GM12875 (cell line): ENCODE results near the gene TSC2.
"Not testable (repeated sequence)": the region's sequence is repeated elsewhere in the genome, so short reads cannot be mapped to it uniquely, and the experiment has no call there.

ENCODE experiments used
- H3K4me3 ChIP-seq: one replicate; pipeline ENCODE4 v1.5.1; 2011; ENCODE audit warnings: low read depth, low read length, control low read depth
- TF ChIP-seq, protein P1 (sequence below): IDR thresholded peaks from 2 replicates; pipeline ENCODE4 v1.5.1; 2011; ENCODE audit warnings: low read depth, mild to moderate bottlenecking, control low read depth, inconsistent platforms, low read length, moderate library complexity, borderline replicate concordance; ENCODE audit not compliant: insufficient read depth

The TSC2 gene

DNA sequence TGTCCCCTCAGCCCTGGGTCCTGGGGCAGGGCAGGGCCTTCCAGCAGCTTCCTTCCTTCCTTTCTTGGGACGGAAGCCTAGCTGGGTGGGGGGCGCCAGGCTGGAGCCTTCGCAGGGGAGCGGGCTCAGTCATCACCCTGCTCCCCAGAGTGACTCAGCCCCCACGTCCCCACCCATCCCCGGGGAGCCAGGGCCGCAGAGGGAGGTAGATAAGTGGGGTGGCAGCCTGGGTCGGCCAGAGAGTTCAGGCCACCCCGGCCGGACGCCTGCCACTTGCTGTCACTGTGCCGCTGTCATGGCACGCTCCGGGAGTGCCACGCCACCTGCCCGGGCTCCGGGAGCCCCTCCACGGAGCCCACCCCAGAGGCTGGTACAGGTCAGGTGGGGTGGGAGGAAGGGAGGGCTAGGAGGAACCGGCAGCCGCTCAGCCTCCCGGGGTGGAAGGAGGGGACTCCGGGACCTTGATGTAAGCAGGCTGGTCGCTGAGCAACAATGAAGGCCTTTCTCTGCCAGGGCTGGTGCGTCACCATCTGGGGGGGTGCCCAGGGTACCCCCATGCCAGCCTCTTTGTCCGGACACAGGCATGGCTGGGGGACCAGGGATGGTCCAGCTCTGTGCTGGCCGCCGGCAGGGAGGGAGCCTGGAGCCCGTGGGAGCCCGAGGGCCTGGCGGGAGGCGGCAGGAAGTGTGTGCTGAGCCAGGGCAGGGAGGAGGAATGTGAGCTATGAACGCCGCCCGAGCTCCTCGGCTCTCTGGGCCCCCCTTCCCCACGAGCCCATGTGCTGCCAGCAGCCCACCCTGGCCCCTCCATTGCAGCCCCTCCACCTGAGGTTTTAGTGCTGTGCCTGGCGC lies 14.5 kb upstream of the TSC2 start:
- TF ChIP-seq, protein P1, sequence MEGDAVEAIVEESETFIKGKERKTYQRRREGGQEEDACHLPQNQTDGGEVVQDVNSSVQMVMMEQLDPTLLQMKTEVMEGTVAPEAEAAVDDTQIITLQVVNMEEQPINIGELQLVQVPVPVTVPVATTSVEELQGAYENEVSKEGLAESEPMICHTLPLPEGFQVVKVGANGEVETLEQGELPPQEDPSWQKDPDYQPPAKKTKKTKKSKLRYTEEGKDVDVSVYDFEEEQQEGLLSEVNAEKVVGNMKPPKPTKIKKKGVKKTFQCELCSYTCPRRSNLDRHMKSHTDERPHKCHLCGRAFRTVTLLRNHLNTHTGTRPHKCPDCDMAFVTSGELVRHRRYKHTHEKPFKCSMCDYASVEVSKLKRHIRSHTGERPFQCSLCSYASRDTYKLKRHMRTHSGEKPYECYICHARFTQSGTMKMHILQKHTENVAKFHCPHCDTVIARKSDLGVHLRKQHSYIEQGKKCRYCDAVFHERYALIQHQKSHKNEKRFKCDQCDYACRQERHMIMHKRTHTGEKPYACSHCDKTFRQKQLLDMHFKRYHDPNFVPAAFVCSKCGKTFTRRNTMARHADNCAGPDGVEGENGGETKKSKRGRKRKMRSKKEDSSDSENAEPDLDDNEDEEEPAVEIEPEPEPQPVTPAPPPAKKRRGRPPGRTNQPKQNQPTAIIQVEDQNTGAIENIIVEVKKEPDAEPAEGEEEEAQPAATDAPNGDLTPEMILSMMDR = no peak
- H3K4me3 ChIP-seq = no peak overlapping the region

DNA sequence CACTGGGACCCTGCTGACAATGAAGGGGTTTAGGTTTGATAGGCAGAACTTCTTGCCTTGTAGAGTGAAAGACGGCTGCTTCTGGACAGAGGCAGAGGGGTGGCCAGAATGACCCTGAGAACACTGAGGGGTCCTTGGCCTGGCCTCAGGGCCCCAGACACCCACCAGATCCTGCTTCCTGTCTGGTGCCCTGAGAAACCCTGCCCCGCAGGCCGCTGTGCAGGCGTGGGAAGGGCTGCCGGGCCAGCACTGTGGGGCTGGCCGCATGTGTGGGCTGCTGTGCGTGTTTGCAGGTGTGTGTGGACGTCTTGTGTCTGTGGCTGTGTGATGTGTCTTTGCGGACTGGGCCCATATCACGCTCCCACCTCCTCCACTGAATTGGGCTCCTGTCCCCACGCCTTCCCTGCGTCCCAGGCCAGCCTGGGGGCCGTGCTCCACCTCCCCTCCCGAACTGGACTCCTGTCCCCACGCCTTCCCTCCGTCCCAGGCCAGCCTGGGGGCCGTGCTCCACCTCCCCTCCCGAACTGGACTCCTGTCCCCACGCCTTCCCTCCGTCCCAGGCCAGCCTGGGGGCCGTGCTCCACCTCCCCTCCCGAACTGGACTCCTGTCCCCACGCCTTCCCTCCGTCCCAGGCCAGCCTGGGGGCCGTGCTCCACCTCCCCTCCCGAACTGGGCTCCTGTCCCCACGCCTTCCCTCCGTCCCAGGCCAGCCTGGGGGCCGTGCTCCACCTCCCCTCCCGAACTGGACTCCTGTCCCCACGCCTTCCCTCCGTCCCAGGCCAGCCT lies 13.7 kb upstream of the TSC2 start:
- H3K4me3 ChIP-seq = not testable (repeated sequence)

DNA sequence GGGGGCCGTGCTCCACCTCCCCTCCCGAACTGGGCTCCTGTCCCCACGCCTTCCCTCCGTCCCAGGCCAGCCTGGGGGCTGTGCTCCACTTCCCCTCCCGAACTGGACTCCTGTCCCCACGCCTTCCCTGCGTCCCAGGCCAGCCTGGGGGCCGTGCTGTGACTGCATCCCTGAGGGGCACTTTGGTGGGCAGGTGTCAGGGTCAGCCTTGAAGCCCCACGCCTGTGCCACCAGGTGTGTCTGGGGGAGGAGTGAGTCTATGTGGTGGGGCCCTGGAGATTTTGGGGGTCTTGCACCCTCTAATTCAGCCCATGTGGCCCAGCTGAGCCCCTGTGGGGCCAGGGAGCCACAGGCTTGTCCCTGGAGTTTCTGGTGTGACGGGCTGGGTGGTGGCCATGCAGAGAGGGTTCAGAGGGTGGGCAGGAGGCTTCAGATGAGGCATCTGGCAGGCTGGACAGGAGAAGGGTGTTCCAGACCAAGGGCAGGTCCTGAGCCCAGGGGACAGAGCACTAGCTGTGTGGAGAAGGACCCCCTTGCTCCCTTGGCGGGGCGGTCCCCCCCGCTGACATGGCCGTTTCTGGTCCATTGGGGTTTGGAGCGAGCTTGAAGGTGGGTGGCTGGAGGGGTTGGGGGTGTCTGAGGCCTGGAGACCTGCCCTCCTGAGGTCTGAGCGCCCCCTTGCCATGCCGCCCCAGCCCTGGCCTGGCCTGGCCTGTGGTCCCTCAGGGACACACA lies 12.9 kb upstream of the TSC2 start:
- no peak overlapping the region for H3K4me3 ChIP-seq
- TF ChIP-seq, protein P1 = no peak

DNA sequence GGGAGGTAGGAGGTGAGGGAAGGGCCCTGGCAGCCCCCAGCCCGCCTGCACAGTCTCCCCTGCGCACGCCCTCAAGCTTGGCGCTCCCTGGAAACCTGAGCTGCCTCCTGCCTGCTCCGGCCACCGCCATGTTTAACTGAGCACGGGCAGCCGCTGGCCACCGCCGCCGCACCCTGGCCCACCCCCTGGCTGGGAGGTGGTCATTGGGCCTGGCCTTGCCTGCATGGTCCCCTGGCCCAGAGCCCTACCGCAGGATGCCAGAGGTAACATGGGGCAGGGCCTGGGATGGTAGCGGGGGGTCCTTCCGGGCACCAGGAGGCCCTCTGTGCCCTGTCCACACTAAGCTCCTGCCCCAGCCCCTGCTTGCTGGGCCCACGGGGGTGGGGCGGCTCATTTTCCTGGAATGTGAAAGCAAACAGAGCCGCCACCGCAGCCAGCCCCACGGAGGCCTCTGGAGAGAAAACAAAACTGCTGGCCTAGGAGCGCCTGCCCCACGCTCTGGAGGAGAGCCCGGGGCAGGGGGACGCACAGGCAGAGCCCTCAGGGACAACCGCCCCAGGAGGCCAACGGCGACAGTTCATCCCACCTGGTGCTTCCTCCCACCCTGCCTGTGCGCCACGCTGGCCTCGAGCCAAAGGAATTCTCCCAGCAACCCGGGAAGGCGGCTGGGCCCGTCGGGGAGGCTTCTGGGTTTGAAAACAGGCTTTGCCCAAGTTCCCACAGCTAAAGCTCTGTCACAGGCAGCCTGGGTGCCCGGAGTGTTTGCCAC lies 12.2 kb upstream of the TSC2 start:
- no peak overlapping the region for H3K4me3 ChIP-seq
- TF ChIP-seq, protein P1 = no peak

DNA sequence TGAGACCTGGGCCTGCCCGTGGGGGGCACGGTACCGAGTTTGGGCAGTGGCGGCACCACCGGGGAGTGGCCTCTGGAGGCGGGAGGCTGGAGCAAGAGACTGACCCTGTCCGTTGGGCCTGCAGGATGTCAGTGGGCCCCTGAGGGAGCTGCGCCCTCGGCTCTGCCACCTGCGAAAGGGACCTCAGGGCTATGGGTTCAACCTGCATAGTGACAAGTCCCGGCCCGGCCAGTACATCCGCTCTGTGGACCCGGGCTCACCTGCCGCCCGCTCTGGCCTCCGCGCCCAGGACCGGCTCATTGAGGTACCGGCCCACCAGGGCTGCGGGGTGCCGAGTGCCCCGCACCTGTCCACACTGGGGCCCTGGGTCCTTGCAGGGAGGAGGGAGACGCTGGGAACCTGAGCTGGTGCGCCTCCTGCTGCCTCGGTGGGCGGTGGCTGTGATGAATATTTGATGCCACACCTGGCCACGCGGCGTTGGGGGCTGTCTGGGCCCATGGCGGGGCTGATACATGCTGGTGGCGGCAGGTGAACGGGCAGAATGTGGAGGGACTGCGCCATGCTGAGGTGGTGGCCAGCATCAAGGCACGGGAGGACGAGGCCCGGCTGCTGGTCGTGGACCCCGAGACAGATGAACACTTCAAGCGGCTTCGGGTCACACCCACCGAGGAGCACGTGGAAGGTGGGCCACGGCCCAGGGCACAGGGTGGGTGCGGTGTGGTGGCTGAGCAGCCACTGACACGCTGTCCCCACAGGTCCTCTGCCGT lies 11.4 kb upstream of the TSC2 start:
- no peak overlapping the region for H3K4me3 ChIP-seq
- TF ChIP-seq, protein P1 = no peak

DNA sequence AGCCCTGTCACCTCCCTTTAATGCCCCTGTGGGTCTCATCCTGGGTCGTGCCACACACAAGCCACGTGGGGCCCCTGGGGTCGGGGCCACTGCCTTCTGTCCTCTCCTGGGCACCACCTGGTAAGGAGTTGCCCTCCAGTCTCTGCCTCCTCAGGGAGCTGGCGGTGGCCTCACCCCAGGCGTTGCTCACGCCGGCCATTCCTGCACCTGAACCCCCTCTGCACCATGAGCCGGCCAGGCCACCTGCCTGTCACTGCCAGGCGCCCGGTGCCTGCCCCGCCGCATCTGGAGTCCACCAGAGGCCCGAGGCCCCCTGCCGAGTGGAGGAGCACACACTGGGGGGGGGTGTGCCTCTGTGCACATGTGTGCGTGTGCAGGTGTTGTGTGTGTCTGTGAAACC lies 10.7 kb upstream of the TSC2 start:
- TF ChIP-seq, protein P1 = no peak
- H3K4me3 ChIP-seq = no peak overlapping the region
